GM18526 (cell line): ENCODE measurements around the gene ZBTB39.

ENCODE experiments used
- POLR2A ChIP-seq: IDR thresholded peaks from 3 replicates; pipeline ENCODE4 v1.6.1; 2011; ENCODE audit not compliant: insufficient read length; ENCODE audit errors: extremely low read depth

ZBTB39 gene

GRCh38 chr12:56995201-56995929 is 11.0 kb downstream of the ZBTB39 start:
- no peak for TF ChIP-seq POLR2A

GRCh38 chr12:56994231-56994746 is 12.1 kb downstream of the ZBTB39 start:
- no peak for TF ChIP-seq POLR2A

- no peak for TF ChIP-seq POLR2A
Observed at GRCh38 chr12:56993346-56993745, 13.0 kb downstream of the ZBTB39 start.

GRCh38 chr12:56991319-56992246 is 14.8 kb downstream of the ZBTB39 start:
- TF ChIP-seq POLR2A, result no peak

- TF ChIP-seq POLR2A, result no peak
Observed at GRCh38 chr12:56990648-56991318, 15.6 kb downstream of the ZBTB39 start.

GRCh38 chr12:56989861-56990610 is 16.3 kb downstream of the ZBTB39 start:
- TF ChIP-seq POLR2A, result no peak

GRCh38 chr12:56988207-56988739 is 18.1 kb downstream of the ZBTB39 start:
- TF ChIP-seq POLR2A, result no peak

GRCh38 chr12:56987551-56988053 is 18.7 kb downstream of the ZBTB39 start:
- no peak for TF ChIP-seq POLR2A

GRCh38 chr12:56987011-56987410 is 19.3 kb downstream of the ZBTB39 start:
- TF ChIP-seq POLR2A, result no peak

GRCh38 chr12:56983386-56983785 is 23.0 kb downstream of the ZBTB39 start:
- no peak for TF ChIP-seq POLR2A

GRCh38 chr12:56980941-56981530 is 25.3 kb downstream of the ZBTB39 start:
- no peak for TF ChIP-seq POLR2A

GRCh38 chr12:56980268-56980667 is 26.1 kb downstream of the ZBTB39 start:
- TF ChIP-seq POLR2A, result no peak

GRCh38 chr12:56979628-56980027 is 26.7 kb downstream of the ZBTB39 start:
- no peak for TF ChIP-seq POLR2A
